MM.1S (cell line): ENCODE results near the gene CBX7.

ENCODE experiments used
- CTCF ChIP-seq: fragments of 300-600 bp; sonication (generic); IDR thresholded peaks from 2 replicates; pipeline ENCODE4 v1.5.1; 2016; ENCODE audit warnings: antibody characterized with exemption, low read length, mixed read lengths
- EZH2 ChIP-seq: fragments of 300-600 bp; sonication (generic); optimal IDR thresholded peaks from 2 replicates; pipeline ENCODE3; 2017; ENCODE audit warnings: low read depth, mild to moderate bottlenecking, antibody characterized with exemption, low read length, mixed read lengths

GRCh38 chr22:39181778-39182177 lies 29.3 kb upstream of the CBX7 start:
- TF ChIP-seq CTCF: no peak
- TF ChIP-seq EZH2: no peak
